GM12873 (cell line): ENCODE measurements around the gene CLDN25.

Experiments
- CTCF ChIP-seq: IDR thresholded peaks from 2 replicates; pipeline ENCODE4 v1.5.1; 2012; ENCODE audit warnings: low read depth, mild to moderate bottlenecking, moderate library complexity, low read length, control low read depth; ENCODE audit not compliant: insufficient read depth; ENCODE audit errors: missing control alignments

Gene CLDN25

GRCh38 chr11:113817162-113817561, 37.6 kb downstream of the CLDN25 start:
- no peak for TF ChIP-seq CTCF

GRCh38 chr11:113817626-113818025, 38.0 kb downstream of the CLDN25 start:
- no peak for TF ChIP-seq CTCF

- TF ChIP-seq CTCF: no peak
Measured at GRCh38 chr11:113818426-113818825, 38.8 kb downstream of the CLDN25 start.

GRCh38 chr11:113827477-113827876, 47.9 kb downstream of the CLDN25 start:
- no peak for TF ChIP-seq CTCF

GRCh38 chr11:113828191-113828590, 48.6 kb downstream of the CLDN25 start:
- no peak for TF ChIP-seq CTCF

- TF ChIP-seq CTCF: no peak
Measured at GRCh38 chr11:113829751-113830150, 50.2 kb downstream of the CLDN25 start.
